Testis (tissue), 3 donors: ENCODE data around the gene PTPRR. TPM values are rescaled to one million over a fixed set of nuclear protein-coding genes. Genes with fewer than 3 reads are reported as not detected.

ENCODE experiments used
- DNase-seq: peaks from one replicate; pipeline ENCODE4 v3.0.0-alpha.2; 2019
- H3K27ac ChIP-seq, 2 donors: fragments of 200-600 bp; sonication (generic); one replicate each; pipeline ENCODE4 v1.5.1; 2019
- H3K27me3 ChIP-seq: fragments of 200-600 bp; sonication (generic); one replicate; pipeline ENCODE4 v1.5.1; 2019
- H3K36me3 ChIP-seq: fragments of 200-600 bp; sonication (generic); one replicate; pipeline ENCODE4 v1.5.1; 2017; ENCODE audit warnings: low read depth; ENCODE audit errors: missing control alignments
- H3K4me1 ChIP-seq: fragments of 200-600 bp; sonication (generic); one replicate; pipeline ENCODE4 v1.5.1; 2019
- H3K4me3 ChIP-seq, 2 donors: fragments of 200-600 bp; sonication (generic); one replicate each; pipeline ENCODE4 v1.5.1; 2017 to 2019
- H3K9me3 ChIP-seq: fragments of 200-600 bp; sonication (generic); one replicate; pipeline ENCODE4 v1.5.1; 2017
- POLR2A ChIP-seq: fragments of 450-650 bp; IDR thresholded peaks from one replicate; pipeline ENCODE4 v1.6.1; 2017; ENCODE audit warnings: antibody characterized with exemption, mild to moderate bottlenecking, moderate library complexity
- WGBS, 2 donors: methylation state at CpG; one replicate each; pipeline ENCODE4 v1.1.5; 2018; 5-methylcytosine and 5-hydroxymethylcytosine counted together
- intact Hi-C: fragments of 100-400 bp; cut with DNase I; formaldehyde crosslinking; loops from one replicate; pipeline ENCODE4 v1.15.1; 2023; ENCODE audit warnings: low total_unique reads
- polyA plus RNA-seq: library from polyadenylated mRNA; stranded (reverse); fragments of 350-450 nt; fragmentation: Illumina TruSeq; extraction: RNeasy Lipid Tissue Mini Kit (QIAGEN cat#74804); gene quantifications from one replicate; pipeline ENCODE4 v1.2.3, GENCODE V29; 2014; ENCODE audit warnings: low read depth, low replicate concordance; ENCODE audit not compliant: insufficient read depth
- total RNA-seq, 2 donors: library from RNA; depleted of rRNA; stranded (reverse); fragments of >200 nt; gene quantifications; one replicate each; pipeline ENCODE4 v1.2.3, GENCODE V29; 2016
- TF ChIP-seq, protein P1 (sequence below), 3 experiments: fragments of 450-650 bp in 2 of 3; fragments of 200-600 bp in 1 of 3; sonication (generic) in 1 of 3; IDR thresholded peaks; one replicate each; pipeline ENCODE4 v1.5.1; 2016 to 2019; ENCODE audit warnings: antibody characterized with exemption in 3 of 3, mild to moderate bottlenecking in 2 of 3, moderate library complexity in 1 of 3

Gene PTPRR
- total and polyA plus RNA-seq, 3 donors from 2014 or later = 0.16 to 0.43 (median 0.24) TPM

DNA sequence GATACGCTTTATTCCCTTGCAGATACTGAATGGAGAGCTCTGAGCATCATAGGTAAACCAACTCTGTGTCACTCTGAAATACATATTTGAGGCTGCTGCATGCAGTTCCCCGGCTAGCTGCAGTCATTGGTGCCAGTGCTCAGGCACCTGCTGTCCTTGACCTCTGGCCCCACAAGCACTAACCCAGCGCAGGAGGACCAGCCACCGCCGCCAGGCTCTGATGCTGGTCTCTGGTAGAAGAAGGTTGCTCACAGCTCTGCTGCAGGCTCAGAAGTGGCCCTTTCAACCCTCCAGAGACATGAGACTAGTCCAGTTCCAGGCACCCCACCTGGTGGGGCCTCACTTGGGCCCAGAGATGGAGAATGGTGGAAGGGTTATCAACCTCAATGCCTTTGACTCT, 248.8 kb downstream of the PTPRR start:
- TF ChIP-seq POLR2A = no peak
- TF ChIP-seq, protein P1, sequence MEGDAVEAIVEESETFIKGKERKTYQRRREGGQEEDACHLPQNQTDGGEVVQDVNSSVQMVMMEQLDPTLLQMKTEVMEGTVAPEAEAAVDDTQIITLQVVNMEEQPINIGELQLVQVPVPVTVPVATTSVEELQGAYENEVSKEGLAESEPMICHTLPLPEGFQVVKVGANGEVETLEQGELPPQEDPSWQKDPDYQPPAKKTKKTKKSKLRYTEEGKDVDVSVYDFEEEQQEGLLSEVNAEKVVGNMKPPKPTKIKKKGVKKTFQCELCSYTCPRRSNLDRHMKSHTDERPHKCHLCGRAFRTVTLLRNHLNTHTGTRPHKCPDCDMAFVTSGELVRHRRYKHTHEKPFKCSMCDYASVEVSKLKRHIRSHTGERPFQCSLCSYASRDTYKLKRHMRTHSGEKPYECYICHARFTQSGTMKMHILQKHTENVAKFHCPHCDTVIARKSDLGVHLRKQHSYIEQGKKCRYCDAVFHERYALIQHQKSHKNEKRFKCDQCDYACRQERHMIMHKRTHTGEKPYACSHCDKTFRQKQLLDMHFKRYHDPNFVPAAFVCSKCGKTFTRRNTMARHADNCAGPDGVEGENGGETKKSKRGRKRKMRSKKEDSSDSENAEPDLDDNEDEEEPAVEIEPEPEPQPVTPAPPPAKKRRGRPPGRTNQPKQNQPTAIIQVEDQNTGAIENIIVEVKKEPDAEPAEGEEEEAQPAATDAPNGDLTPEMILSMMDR (IDR thresholded peaks at IDR 0.05) = no peak
- 87 to 91% methylated on average over 2 to 5 of the region's 5 CpGs for WGBS, 2 donors
- no peak overlapping the region for H3K4me3 ChIP-seq

DNA sequence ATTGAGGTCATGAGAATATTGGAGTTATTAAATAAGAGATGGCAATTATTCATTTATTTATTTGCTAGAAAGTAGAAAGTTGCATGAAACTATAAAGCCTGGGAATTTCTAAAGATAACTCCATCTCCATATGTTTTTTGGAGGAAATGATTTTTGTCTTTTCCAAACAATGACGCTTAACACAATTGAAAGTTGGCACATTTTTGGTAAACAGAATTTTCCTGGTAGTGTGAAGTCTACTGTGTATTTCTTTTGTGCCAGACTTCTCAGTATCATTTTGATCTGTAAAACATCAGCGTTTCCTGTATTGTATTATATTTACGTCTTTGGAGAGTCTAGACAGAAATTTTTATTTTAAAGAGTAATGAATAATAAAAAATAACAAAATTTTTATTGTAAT, 249.6 kb downstream of the PTPRR start:
- Histone ChIP-seq H3K36me3 (no peaks in the 10 kb centered on the region), H3K27me3 (no peaks in the 10 kb centered on the region), H3K4me3 (no peak overlapping the region), H3K27ac (no peak overlapping the region), H3K9me3 (no peaks in the 10 kb centered on the region), H3K4me1 (no peaks in the 10 kb centered on the region)
- WGBS, 2 donors = 75 to 76% methylated on average over 3 of the region's 3 CpGs
- no peak for TF ChIP-seq POLR2A
- TF ChIP-seq, protein P1 (IDR thresholded peaks at IDR 0.05) = no peak
- no peak for DNase-seq
- intact Hi-C loops = no loop called here

More for the DNA sequence above, 248.8 kb downstream of the PTPRR start:
- no peaks in the 10 kb centered on the region for H3K27me3 ChIP-seq
- DNase-seq = no peak
- no peaks in the 10 kb centered on the region for H3K4me1 ChIP-seq
- H3K27ac ChIP-seq = no peak overlapping the region
- H3K9me3 ChIP-seq = no peaks in the 10 kb centered on the region
- H3K36me3 ChIP-seq = no peaks in the 10 kb centered on the region
- intact Hi-C loops = no loop called here

DNA sequence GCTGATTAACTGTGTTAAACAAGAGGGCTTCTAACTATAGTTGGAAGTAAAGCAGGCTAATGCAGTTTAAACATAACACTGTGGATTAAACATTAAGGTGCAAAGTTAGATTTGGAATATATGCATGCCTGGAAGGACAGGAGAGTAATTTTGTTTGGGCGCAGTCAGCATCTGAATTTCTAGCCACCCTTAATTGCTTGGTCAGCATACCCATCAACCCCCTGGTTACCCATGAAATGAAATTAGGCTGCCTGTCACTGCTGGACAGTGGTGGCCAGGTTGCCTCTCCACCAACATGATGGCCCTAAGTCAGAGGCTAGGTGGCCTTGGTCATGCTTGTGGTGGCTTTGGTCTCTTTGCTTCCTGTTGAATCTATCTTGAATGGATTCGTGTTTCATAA, 253.3 kb downstream of the PTPRR start:
- H3K27ac ChIP-seq = no peak overlapping the region
- H3K36me3 ChIP-seq = no peaks in the 10 kb centered on the region
- intact Hi-C loops = no loop called here
- no peaks in the 10 kb centered on the region for H3K4me1 ChIP-seq
- 89 to 93% methylated on average over 2 of the region's 2 CpGs for WGBS, 2 donors
- TF ChIP-seq, protein P1 (IDR thresholded peaks at IDR 0.05) = no peak
- no peak for TF ChIP-seq POLR2A
- no peaks in the 10 kb centered on the region for H3K9me3 ChIP-seq
- H3K27me3 ChIP-seq = no peaks in the 10 kb centered on the region
- no peak overlapping the region for H3K4me3 ChIP-seq
- DNase-seq = no peak

DNA sequence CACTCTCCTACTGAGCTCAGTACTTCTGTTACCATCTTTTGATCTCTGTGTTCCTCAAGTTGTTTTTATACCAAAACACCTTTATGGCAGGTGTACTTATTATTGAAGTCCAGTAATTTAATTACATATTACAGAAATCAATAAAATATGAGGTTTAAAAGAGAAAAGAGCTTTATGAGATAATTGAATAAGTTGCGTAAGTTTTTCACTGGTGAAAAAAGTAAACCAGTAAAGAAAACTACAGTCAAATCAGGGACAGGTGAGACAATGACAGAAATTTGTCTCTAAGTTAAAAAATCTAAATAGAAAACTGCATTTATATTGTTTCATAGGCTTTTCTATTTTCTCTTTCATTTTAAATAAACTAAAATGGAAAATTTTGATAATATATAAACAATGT, 254.2 kb downstream of the PTPRR start:
- H3K27me3 ChIP-seq = no peaks in the 10 kb centered on the region
- 85 to 95% methylated on average over 1 of the region's 1 CpG for WGBS, 2 donors
- H3K36me3 ChIP-seq = no peaks in the 10 kb centered on the region
- no peaks in the 10 kb centered on the region for H3K9me3 ChIP-seq
- intact Hi-C loops = no loop called here
- no peaks in the 10 kb centered on the region for H3K4me1 ChIP-seq
- no peak for DNase-seq
- H3K27ac ChIP-seq = no peak overlapping the region
- no peak overlapping the region for H3K4me3 ChIP-seq
- TF ChIP-seq POLR2A = no peak
- TF ChIP-seq, protein P1 (IDR thresholded peaks at IDR 0.05) = no peak

DNA sequence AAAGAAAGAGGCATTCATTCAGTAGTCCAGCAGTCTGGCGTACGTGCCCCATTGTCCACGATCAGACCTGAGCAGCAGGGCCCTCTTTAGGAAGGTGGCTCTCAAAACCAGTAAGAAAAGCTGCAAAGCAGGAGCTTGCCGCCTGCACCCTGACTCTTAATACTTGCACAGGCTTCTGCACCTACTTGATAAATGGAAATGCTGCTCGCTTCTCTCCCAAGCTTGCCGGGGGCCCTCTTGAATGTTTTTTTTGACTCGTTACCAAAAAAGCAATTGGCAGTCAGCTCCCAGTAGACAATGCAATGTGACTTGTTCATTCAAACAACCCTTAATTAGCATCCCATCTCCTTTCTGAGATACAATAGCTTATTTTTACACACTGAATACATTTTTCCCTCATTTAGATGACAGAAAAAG, 256.1 kb downstream of the PTPRR start:
- H3K27ac ChIP-seq = no peak overlapping the region
- no peak for TF ChIP-seq POLR2A
- TF ChIP-seq, protein P1 (IDR thresholded peaks at IDR 0.05) = no peak
- no peaks in the 10 kb centered on the region for H3K9me3 ChIP-seq
- H3K36me3 ChIP-seq = no peaks in the 10 kb centered on the region
- 50 to 51% methylated on average over 7 of the region's 7 CpGs for WGBS, 2 donors
- no peak for DNase-seq
- no peaks in the 10 kb centered on the region for H3K4me1 ChIP-seq
- intact Hi-C loops = no loop called here
- no peaks in the 10 kb centered on the region for H3K27me3 ChIP-seq
- H3K4me3 ChIP-seq = no peak overlapping the region
